ENCODE measurements around the gene CYP4Z1.

GRCh38 chr1:47024141-47024801 is 42.8 kb upstream of the CYP4Z1 start:
- TF ChIP-seq, protein P1, sequence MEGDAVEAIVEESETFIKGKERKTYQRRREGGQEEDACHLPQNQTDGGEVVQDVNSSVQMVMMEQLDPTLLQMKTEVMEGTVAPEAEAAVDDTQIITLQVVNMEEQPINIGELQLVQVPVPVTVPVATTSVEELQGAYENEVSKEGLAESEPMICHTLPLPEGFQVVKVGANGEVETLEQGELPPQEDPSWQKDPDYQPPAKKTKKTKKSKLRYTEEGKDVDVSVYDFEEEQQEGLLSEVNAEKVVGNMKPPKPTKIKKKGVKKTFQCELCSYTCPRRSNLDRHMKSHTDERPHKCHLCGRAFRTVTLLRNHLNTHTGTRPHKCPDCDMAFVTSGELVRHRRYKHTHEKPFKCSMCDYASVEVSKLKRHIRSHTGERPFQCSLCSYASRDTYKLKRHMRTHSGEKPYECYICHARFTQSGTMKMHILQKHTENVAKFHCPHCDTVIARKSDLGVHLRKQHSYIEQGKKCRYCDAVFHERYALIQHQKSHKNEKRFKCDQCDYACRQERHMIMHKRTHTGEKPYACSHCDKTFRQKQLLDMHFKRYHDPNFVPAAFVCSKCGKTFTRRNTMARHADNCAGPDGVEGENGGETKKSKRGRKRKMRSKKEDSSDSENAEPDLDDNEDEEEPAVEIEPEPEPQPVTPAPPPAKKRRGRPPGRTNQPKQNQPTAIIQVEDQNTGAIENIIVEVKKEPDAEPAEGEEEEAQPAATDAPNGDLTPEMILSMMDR (IDR thresholded peaks at IDR 0.05): no peak
- no peak for TF ChIP-seq POLR2A (IDR thresholded peaks at IDR 0.05)
